Lower lobe of right lung (tissue), 2 donors: ENCODE data around the gene RUVBL2. TPM values are rescaled to one million over a fixed set of nuclear protein-coding genes. Genes with fewer than 3 reads are reported as not detected.

Experiments
- ATAC-seq, 2 donors: fragments of 200-7000 bp; cut with Tn5 transposase; one replicate each; pipeline ENCODE4 v1.9.1; 2020 to 2022; ENCODE audit warnings: mild to moderate bottlenecking in 2 of 2, moderate library complexity in 2 of 2
- DNase-seq: peaks from one replicate; pipeline ENCODE4 v3.0.0-alpha.2; 2020
- H3K27ac ChIP-seq: fragments of 200-600 bp; one replicate; pipeline ENCODE4 v1.8.0; 2022
- H3K27me3 ChIP-seq: fragments of 200-600 bp; one replicate; pipeline ENCODE4 v1.8.0; 2022; ENCODE audit warnings: low read depth
- H3K36me3 ChIP-seq: fragments of 200-600 bp; one replicate; pipeline ENCODE4 v1.8.0; 2022; ENCODE audit warnings: mild to moderate bottlenecking
- H3K4me1 ChIP-seq: fragments of 200-600 bp; one replicate; pipeline ENCODE4 v1.8.0; 2022
- H3K4me3 ChIP-seq: fragments of 200-600 bp; one replicate; pipeline ENCODE4 v1.8.0; 2022; ENCODE audit warnings: mild to moderate bottlenecking
- H3K9me3 ChIP-seq: fragments of 200-600 bp; one replicate; pipeline ENCODE4 v1.8.0; 2022
- CTCF ChIP-seq: fragments of 200-600 bp; IDR thresholded peaks from one replicate; pipeline ENCODE4 v1.8.0; 2022; ENCODE audit warnings: antibody characterized with exemption, mild to moderate bottlenecking
- intact Hi-C: fragments of 100-400 bp; cut with DNase I; formaldehyde crosslinking; loops from one replicate; pipeline ENCODE4 v1.11.0; 2022
- total RNA-seq: library from RNA; stranded (reverse); fragmentation: NEBNext Ultra II Directional; extraction: Animal tissue kit (Norgen Biotek cat#: 25700); gene quantifications from one replicate; pipeline ENCODE4 v1.2.1, GENCODE V29; 2021
- donor health status: DM: no; HTN: yes; CAD: no; lungs with severe emphysema.

The RUVBL2 gene
- total RNA-seq, 1 donor from 2014 or later: 45.3 TPM

- ATAC-seq: no peak
- no peaks in the 10 kb centered on the region for H3K27me3 ChIP-seq
- no peak overlapping the region for H3K27ac ChIP-seq
- DNase-seq: peak; percentile 50
- H3K4me3 ChIP-seq: peak overlapping the region; percentile 69
- no peaks in the 10 kb centered on the region for H3K9me3 ChIP-seq
- H3K4me1 ChIP-seq: peaks cover 31% of the 10 kb centered on the region
- intact Hi-C loops: no loop called here
- TF ChIP-seq CTCF: no peak
- peaks cover 35% of the 10 kb centered on the region for H3K36me3 ChIP-seq
These were observed 2.6 kb upstream of the RUVBL2 start for GRCh38 chr19:48991011-48991609.

GRCh38 chr19:48991873-48992580 is 1.7 kb upstream of the RUVBL2 start:
- H3K27me3 ChIP-seq: no peaks in the 10 kb centered on the region
- DNase-seq (peak; percentile 63), ATAC-seq (peak; percentile 57 to 67)
- H3K4me1 ChIP-seq: peaks cover 31% of the 10 kb centered on the region
- no peaks in the 10 kb centered on the region for H3K9me3 ChIP-seq
- H3K4me3 ChIP-seq: peak overlapping the region; percentile 69
- peak overlapping the region; percentile 91 for H3K27ac ChIP-seq
- TF ChIP-seq CTCF: no peak
- H3K36me3 ChIP-seq: peaks cover 26% of the 10 kb centered on the region
- intact Hi-C loops: no loop called here

- Histone ChIP-seq H3K27me3 (no peaks in the 10 kb centered on the region), H3K9me3 (no peaks in the 10 kb centered on the region), H3K4me3 (peak overlapping the region; percentile 69), H3K4me1 (peaks cover 31% of the 10 kb centered on the region), H3K27ac (peak overlapping the region; percentile 91), H3K36me3 (peaks cover 23% of the 10 kb centered on the region)
- TF ChIP-seq CTCF: no peak
- DNase-seq (no peak), ATAC-seq (peak; percentile 10 to 24)
- intact Hi-C loops: no loop called here
These were observed 1.0 kb upstream of the RUVBL2 start for GRCh38 chr19:48992581-48993174.

- peaks cover 31% of the 10 kb centered on the region for H3K4me1 ChIP-seq
- TF ChIP-seq CTCF: no peak
- peaks cover 10% of the 10 kb centered on the region for H3K36me3 ChIP-seq
- intact Hi-C loops: no loop called here
- H3K9me3 ChIP-seq: no peaks in the 10 kb centered on the region
- no peak for ATAC-seq
- H3K4me3 ChIP-seq: peak overlapping the region; percentile 69
- H3K27ac ChIP-seq: peak overlapping the region; percentile 91
- no peak for DNase-seq
- no peaks in the 10 kb centered on the region for H3K27me3 ChIP-seq
These were observed 324 bp downstream of the RUVBL2 start for GRCh38 chr19:48994035-48994386.

GRCh38 chr19:48997972-48998371 is 4.3 kb downstream of the RUVBL2 start:
- ATAC-seq (no peak), DNase-seq (peak; percentile 57)
- peak; percentile 42 for TF ChIP-seq CTCF
- Histone ChIP-seq H3K36me3 (peaks cover 10% of the 10 kb centered on the region), H3K27ac (no peak overlapping the region), H3K27me3 (no peaks in the 10 kb centered on the region), H3K4me3 (no peak overlapping the region), H3K9me3 (no peaks in the 10 kb centered on the region), H3K4me1 (peaks cover 12% of the 10 kb centered on the region)
- intact Hi-C loops: no loop called here
